ENCODE results near the gene MDM2.
"Not testable (repeated sequence)": the region's sequence is repeated elsewhere in the genome, so short reads cannot be mapped to it uniquely, and the experiment has no call there.

MDM2 gene

DNA sequence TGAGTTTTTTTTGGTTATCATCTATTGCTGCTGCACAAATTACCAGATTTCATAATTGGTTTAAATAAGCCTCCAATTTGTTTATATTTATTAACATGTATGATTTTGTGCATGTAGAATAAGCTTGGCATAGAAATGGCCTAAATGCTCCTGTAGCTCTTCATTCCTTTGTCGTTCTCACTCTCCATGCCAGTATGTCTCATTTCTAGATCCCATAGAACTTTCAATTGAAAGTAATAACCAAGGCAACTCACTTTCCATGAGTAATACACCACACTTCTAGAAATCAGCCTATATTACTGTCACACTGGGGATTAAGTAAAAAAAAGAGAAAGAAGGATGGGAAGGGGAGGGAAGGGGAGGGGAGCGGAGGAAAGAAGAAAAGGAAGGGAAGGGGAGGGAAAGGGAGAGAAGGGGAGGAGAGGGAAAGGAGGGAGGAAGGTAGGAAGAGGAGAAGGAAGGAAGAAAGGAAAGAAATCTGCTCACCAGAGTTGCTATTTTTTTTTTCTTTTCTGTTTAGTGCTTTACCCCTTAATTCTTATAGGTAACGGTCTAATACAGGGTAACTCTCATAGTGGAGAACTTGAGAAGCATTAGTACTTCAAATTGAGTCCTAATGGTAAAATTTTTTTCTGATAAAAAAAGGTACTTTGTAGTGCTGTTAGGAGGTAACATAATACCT is 45.6 kb downstream of the MDM2 start:
- DNase-seq (ENCODE audit: low spot score): no peak

DNA sequence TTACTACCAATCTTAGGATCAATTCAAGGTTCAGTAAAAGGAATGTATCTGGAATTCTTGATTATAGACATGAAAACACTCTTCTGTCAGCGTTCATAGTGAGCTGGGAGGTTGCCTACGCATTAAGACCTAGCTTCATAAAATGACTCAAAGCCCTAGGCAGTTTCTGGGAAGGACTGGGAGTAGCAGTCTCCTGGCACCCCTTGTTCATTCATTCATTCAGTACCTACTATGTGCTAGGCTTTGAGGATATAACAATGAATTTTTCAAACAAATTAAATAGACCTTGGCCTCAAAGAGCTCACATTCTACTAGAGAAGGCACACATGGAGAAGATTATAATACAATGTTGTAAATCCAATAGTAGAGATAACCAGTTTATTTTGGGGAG is 46.1 kb downstream of the MDM2 start:
- no peak for DNase-seq (ENCODE audit: low spot score)

DNA sequence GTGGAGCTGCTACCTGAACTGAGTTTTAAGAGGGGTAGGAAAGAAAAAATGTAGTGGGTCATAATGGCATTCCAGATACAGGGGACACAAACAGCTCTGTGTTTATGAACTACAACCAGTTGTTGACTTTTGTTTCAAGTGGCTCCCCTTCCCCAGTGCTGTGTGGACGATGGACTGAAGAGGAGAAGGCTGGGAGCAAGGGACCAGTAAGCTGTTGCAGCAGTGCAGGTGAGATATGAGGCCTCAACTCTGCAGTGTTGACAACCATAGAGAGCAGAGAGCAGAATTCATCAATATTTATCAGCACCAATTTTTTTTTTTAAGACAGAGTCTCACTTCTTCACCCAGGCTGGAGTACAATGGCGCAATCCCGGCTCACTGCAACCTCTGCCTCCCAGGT is 46.6 kb downstream of the MDM2 start:
- DNase-seq (ENCODE audit: low spot score): no peak

DNA sequence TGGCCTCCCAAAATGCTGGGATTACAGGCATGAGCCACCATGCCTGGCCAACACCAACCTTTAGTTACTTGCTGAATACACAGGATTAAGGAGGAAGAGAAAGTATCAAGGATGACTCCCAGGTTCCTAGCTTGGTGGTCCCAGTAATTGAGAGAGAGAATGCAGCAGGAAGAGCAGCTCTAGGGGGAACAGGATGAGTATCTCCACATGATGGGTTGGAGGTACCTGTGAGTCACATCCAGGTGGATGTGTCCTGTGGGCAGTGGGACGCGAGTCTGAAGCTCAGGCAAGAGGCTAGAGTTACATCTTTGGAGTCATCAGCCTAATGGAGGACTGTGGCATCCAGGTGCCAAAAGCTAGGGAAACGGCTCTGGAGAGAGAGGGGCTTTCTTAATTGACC is 47.1 kb downstream of the MDM2 start:
- DNase-seq (ENCODE audit: low spot score): no peak

DNA sequence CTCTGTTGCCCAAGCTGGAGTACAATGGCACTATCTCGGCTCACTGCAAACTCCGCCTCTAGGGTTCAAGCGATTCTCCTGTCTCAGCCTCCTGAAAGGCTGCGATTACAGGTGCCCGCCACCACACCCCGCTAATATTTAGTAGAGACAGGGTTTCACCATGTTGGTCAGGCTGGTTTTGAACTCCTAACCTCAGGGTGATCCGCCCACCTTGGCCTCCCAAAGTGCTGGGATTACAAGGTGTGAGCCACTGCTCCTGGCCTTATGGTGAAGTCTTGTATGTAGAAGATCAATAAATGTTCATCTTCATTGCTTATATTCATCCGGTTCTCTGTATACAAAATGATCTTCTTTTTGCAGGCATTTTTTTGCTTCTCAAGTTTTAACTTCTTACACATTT is 47.8 kb downstream of the MDM2 start:
- no peak for DNase-seq (ENCODE audit: low spot score)

DNA sequence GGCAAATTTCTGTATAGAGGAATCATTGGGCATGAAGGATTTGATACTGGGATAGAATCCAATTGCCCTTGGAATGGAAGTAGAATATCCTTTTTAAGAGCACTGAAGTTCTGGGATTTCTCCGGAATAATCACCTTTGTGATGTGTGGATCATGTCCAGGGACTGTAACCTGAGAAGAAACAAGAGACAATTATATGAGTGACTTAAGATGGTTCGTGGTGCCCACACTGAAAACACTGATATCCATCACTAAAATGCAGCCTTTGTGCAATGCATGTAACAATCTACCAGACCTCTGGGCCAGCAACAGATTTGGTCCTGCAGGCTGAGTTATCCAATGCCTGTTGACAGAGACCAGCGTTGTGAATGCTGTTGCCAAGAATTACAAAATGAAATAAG is 48.5 kb downstream of the MDM2 start:
- DNase-seq (ENCODE audit: low spot score): no peak

DNA sequence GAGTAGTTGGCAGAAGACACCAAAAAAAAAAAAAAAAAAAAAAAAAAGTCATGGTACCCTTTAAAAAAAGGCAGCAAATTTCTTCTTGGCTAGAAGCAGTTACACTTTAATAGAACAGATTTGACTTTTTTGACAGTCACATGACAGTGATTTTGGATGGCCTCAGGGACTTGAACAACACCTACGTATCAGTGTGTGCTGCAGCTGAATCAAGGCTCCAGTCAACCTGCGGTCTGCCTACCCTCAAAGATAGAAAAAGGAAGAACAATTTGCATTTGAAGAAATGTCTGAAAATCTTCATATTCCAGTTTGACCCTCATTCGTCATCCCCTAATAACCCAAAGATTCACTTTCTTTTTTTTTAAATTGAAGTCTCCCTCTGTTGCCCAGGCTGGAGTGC is 53.9 kb downstream of the MDM2 start:
- no peak for DNase-seq (ENCODE audit: low spot score)

DNA sequence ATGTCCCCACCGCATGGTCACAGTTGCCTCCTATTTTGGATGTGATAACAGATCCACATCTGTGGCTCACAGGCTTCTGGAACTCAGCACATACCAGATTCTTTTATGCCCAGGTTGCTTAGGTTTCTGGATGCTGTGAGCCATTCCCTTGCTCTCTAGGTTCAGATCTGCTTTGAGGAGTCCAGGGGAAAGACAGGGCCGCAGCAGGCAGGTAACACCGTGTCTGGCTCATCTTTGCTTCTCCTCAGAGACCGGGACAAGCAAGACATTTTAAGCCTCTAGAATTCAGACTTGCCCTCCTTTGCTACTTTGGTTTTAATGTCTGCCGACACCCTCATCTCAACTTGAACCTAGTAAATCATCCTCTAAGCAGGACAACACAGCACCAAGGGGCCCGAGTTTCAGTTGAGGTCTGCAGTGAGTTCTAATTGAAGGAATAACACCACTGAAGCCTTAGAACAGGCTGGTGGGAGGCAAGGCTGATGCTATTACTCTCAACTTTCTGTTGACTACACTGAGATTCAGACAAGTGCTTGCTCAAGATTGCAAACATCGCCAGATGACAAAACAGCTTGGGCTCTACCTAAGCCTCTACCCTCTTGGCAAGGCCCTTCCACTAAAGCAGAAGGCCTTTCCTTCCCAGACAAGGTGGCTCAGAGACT is 55.3 kb downstream of the MDM2 start:
- DNase-seq (ENCODE audit: low spot score): no peak

DNA sequence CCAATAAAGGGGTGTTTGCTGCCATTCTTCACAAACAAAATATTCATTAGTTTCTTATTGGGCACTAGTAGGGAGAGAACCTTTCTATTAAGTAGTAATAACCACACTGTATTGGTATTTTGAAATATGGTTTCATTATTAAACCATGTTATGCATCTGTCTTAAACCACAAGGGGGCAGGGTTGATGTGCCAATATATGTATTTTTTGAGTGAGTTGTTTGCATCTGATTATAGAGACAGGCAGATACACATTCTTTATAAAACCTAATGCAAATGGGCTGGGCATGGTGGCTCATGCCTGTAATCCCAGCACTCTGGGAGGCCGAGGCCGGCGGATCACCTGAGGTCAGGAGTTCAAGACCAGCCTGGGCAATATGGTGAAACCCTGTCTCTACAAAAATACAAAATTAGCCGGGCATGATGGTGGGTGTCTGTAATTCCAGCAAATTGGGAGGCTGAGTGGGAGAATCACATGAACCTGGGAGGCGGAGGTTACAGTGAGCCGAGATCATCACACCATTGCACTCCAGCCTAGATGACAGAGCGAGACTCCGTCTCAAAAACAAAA is 56.0 kb downstream of the MDM2 start:
- not testable (repeated sequence) for DNase-seq (ENCODE audit: low spot score)

DNA sequence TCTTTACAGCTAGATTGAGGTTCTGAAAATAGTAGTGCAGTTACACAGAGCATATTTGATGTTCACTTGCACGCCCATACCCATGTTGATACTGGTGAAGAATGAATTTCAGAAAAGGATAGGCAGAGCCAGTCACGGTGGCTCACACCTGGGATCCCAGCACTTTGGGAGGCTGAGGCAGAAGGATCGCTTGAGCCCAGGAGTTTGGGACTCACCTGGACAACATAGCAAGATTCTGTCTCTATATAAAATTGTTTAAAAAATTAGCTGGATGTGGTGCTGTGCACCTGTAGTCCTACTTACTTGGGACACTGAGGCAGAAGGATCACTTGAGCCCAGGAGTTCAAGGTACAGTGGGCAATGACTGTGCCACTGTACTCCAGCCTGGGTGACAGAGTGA is 56.6 kb downstream of the MDM2 start:
- DNase-seq (ENCODE audit: low spot score): no peak

DNA sequence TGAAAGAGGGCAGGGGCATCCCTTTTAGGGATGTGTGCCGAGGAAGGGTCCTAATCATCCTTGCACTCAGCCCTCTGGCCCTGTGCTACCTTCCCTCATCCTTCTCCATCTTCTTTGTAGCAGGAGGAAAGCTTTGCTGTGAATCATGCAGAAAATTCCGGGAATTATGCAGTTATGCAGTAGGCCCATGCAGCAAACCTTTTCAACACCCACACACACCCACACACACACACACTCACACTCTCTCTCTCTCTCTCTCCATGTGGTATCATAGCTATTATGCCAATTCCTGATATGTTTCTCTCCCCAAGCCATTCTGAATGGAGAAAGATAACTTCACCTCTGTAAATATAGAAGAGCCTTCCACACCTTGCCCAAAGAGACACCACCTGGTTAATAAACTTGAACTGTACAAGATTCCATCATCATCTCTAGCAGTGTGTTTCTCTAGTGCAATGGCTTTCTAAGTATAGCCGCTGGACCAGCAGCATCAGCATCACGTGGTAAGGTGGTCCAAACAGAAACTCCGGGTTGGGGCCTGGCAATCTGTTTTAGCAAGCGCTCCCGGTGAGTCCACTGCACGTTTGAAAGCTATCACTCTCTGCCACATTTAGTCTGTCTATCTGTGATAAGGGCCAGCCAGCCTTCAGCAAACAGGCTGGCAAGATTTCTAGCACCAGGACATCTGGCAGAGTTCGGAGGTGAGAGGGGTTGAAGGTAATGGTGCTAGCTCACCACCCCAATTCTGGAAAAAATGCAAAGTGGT is 57.6 kb downstream of the MDM2 start:
- no peak for DNase-seq (ENCODE audit: low spot score)

DNA sequence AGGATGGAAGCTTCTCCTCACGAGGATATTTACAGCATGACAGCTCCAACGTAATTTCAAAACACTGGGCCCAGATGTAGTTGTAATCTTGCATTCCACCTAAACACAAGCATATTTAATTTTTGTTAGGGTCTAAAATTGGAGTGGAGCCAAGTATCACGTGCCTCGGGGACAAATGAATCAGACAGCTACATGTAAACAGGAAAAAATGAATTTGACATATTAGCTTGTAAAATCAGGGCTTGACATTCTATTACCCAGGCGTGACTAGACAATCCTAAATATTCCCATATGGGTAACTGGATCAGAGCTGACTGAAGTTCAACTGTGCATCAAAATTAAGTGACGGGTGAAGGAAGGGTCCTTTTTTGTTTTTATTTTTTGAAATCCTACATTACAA is 59.0 kb downstream of the MDM2 start:
- DNase-seq (ENCODE audit: low spot score): no peak

DNA sequence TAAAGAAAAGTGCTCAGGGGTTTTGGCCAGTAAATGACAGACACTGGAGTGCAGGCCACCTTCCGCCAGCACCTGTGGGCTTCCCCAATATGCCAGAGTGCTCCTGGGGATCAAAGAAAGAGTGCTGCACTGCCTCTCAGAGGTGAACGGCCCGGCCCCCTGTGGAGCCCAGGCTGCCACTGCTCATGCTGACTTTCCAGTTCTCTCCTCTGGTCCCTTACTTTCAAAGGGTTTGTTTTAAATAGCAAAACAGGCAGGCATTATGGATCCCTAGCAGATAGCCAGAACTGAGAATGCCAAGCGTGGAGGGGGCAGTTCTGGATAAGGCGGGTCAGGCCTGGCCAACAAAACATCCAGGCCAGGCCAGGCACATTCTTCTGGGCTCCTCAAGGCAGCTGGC is 59.6 kb downstream of the MDM2 start:
- no peak for DNase-seq (ENCODE audit: low spot score)

DNA sequence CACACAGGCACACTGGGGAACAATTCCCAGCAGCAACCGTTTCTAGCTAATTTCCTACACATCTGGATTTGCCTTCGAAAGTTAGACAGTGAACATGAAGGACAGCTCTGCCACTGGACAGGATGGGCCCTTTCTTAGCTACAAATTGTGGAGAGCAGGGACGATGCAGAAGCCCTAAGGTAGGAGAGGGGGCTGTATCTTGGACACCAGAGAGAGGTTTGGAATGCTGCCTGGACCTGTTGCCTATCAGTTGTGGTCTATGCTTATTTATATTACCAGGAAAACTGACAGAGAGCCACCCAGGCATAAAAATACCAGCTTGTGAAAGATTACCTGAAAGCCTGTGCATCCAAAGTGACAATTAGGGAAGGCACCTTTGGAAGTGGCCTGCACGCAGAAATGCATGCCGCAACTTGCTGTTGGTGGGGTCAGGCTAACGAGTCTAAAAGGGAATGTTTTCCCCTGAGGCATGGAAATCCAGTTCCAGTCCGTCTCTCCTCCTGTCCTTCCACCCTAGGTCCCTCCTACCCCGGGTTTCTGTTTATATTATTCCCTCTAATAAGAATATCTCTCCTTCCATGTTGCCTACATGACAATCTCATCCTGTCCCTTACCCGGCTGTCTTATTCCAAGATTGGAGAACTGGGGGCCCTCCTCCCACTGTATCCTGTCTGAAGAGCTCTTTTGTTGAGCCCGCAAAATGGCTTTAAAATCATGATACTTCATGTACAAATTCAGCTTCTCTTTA is 60.2 kb downstream of the MDM2 start:
- DNase-seq (ENCODE audit: low spot score): no peak

DNA sequence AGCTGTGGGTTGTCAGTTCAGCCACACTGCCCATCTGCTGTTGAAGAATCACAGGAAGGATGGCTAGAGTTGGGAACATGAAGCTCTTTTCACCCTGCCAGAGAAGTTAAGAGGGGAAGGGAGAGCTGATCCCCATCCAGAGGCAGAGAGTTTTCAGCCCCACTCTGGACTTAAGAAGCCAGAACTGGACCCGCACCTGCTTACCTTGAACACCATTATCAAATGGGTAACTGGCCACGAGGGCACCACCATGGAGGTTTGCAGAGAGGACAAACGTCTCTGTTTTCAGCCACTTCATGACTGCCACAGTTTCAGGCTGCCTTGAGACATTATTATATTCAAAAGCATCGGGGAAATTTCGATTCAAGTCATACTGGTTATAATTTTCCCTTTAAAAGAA is 62.0 kb downstream of the MDM2 start:
- no peak for DNase-seq (ENCODE audit: low spot score)

DNA sequence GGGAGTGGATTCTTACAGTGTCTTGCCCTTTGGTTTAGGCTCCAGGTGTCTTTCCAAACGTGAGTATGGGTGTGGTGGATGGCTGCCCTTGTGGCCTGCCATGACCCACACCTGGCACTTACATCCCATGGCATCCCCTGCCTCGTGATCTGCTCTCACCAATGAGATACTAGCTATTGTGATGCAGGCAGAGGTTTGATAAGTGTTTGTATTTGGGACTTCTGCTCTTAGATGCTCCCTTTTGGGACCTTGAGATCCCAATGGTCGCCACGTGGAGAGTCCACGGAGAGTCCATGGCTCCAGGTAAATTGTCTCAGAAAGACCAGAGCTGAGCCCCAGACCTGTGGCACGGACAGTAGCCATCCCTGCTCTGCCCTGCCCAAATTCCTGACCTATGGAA is 62.5 kb downstream of the MDM2 start:
- no peak for DNase-seq (ENCODE audit: low spot score)

DNA sequence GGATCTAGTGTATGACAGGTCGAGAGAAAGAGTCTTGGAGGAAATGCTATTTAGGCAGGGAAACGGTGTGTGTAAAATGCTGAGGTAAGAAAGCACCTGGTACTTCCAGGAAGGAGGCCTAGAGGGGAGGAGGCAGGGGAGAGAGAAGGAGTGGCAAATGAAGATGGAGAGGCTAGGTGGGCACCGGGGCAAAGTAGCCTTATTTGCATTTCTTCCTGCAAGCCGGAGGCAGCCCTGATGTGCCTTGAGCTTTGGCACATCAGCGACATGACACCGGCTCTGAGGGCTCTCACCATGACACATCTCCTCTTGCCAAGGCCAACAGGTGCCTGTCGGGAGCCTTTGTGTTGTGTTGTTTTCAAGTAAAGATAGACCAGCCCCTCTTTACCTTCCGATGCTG is 63.4 kb downstream of the MDM2 start:
- no peak for DNase-seq (ENCODE audit: low spot score)

DNA sequence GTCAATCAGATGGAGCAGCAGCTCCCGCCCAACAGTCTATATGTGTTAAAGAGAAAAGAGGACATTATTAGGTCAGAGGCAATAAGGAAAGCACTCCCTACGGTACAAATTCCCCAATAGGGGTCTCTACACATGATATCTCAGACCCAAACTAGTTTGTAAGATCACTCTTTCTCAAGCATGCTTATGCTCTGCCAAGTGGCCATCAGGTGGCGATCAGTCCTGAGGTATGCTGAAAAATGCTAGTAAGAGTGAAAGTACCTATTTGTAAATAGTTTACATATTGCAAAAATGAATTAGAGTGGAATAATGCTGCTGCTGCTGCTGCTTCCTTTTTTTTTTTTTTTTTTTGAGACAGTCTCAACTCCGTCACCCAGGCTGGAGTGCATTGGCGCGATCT is 63.9 kb downstream of the MDM2 start:
- DNase-seq (ENCODE audit: low spot score): no peak

DNA sequence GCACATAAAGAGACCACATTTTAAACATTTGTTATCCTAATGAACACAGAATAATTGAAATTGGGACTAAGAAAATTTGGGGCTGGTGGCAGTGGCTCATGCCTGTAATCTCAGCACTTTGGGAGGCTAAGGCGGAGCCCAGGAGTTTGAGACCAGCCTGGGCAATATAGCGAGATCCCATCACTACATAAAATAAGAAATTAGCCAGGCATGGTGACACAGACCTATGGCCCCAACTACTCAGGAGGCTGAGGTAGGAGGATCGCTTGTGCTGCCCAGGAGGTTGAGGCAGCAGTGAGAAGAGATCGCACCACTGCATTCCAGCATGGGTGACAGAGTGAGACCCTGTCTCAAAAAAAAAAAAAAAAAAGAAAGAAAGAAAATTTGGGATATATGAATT is 65.3 kb downstream of the MDM2 start:
- DNase-seq (ENCODE audit: low spot score): no peak

DNA sequence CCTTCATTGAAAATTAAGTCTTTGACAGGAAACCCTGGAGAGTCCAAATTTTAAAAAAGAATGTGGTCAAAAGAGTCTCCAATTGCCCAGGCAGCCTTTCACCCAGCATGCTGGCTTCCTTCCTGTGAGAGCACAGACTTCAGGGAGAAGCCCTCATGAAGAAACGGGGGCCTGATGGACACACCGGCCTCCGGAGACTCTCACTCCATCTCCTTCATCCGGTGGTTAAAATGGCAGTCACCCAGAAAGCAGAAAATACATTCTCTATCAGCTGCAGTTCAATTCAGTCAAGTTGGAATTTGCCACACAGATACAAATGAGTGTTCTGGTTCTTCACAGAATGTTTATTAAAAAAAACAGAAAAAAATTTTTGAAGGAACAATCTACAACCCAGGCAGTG is 68.5 kb downstream of the MDM2 start:
- DNase-seq (ENCODE audit: low spot score): no peak

DNA sequence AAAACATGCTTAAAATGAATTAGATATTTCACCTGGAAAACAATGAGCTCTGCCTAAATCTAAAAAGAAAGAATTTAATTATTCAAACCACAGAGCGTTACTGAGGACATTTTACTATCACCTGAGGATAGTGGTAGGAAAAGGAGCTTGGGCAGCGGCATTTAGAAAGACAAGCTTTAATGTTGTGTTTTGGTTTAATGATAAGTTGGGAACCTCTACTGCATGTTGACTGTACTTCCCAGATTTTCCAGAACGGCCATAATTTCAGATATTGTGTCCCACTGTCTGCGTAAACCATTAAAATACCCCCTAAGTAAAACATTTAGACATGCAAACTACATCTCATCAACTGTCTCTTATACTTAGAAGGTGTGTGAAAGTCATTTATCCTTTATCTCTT is 69.6 kb downstream of the MDM2 start:
- DNase-seq (ENCODE audit: low spot score): no peak

DNA sequence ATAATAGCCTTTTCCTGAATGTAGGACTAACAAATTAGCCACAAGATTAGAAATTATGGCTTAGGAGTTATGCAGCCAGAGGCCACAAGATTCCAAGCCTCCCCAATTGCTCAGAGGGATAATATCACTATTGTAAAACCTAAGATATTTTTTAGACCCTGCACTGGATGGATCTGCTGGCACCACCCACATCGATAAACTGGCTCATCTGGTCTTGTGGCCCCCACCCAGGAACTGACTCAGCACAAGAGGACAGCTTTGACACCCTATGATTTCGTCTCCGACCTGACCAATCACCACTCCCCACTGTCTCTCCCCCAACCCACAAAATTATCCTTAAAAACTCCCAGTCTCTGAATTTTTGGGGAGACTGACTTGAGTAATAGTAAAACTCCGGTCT is 70.3 kb downstream of the MDM2 start:
- DNase-seq (ENCODE audit: low spot score): no peak
